ENCODE measurements around the gene KIF3C.
"Not testable (repeated sequence)": the region's sequence is repeated elsewhere in the genome, so short reads cannot be mapped to it uniquely, and the experiment has no call there.

Gene KIF3C

DNA sequence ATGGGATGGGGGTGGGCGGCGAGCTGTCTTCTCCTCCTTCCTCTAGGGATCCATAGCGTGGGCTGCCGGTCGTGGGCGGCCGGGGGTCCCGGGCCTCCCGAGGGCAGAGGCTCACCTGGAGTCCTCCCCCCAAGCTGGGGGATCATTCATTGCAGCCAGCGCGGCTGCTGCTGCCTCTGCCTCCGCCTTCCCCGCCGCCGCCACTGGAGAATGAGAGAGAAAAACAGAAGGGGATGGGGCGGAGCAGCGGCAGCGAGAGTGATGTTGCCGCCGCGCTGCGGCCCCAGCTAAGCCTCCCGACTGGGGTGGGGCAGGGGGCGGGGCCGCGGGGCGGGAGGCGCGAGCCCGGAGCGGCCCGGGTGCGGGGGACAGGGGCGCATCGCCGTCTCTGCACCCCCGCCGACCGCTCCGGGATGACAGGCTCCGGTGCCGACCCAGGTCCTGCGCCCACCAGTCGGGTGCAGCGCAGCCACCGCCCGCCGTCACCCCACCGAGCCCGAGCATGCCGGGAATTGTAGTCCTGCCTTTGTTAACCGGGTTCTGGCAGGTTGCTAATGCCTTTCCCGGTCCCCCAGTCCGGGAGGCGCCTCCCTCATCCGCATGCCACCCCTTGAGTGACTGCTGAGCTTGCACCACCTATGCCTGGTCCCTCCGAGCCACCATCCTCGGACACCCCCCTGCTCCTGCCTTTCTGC, at the start of gene KIF3C:
Gene KIF3C (minus strand): TSS at position 225 of the 695 bp plus-strand sequence. CDS start 580 bp downstream, outside the sequence.
- no peaks in the 10 kb centered on the region for H3K27me3 Mint-ChIP-seq
- peaks cover 6% of the 10 kb centered on the region for H3K4me1 Mint-ChIP-seq
- H3K9me3 Mint-ChIP-seq: no peaks in the 10 kb centered on the region
- peak within 1 kb of the TSS; percentile 95 for H3K27ac Mint-ChIP-seq
- no peaks in the 10 kb centered on the region for H3K36me3 Mint-ChIP-seq
- H3K4me3 Mint-ChIP-seq: peak within 1 kb of the TSS; percentile 87

DNA sequence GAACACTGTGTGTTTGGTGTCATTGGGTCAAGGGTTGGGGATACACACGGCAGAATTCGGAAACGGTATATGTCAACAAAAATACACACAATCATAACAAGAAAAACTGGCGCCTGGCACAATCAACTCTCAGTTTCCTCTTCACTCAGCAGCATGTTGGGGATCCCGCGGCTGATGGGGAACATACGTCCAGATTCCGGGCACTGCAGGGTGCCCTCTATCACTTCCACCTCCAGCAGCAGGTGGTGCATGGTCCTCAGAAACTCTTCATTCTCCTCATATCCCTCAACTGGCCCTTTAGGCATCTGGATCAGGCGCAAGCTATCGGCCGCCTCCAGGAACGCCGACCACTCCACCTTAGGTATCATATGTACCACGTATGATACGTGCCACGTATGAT, 45.8 kb upstream of the KIF3C start:
- H3K4me3 Mint-ChIP-seq, H3K4me1 Mint-ChIP-seq, H3K27me3 Mint-ChIP-seq, H3K27ac Mint-ChIP-seq, H3K9me3 Mint-ChIP-seq, H3K36me3 Mint-ChIP-seq: not testable (repeated sequence)

DNA sequence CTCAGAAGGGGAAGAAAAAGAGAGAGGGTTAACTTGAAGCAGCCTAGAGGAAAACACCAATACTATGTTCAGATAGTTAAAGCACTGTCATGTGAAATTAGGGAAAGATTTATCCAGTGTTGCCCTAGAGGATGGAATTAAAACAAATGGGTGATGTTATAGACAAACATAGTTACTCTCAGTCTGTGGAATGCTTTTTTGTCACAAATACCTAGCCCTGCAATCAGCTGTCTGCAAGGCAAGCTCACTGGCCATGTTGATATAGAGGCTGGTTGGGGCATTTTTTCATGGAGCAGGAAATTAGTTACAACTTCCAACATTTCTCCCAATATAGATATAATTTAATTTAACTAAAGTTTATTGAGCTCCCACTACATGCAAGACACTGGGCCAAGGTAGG, 43.2 kb upstream of the KIF3C start:
- no peaks in the 10 kb centered on the region for H3K4me1 Mint-ChIP-seq
- H3K36me3 Mint-ChIP-seq: no peaks in the 10 kb centered on the region
- no peaks in the 10 kb centered on the region for H3K9me3 Mint-ChIP-seq
- H3K27me3 Mint-ChIP-seq: no peaks in the 10 kb centered on the region
- no peak overlapping the region for H3K4me3 Mint-ChIP-seq
- no peak overlapping the region for H3K27ac Mint-ChIP-seq

DNA sequence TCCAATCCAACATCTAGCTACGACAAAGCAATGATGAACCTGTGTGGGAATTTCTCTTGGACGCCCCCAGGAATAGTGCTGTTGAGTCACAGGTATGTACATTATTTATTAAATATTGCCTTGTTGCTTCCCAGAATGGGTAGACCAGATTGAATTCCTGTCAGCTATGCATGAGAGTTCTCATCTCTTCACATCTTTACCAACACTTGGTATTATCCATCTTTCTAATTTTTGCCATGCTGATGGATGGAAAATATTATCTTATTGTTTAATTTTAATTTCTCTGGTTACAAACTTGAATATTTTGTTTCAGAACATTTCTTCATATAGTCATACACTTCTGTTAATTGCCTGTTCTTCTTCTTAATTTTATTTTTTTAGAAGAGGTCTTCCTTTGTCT, 42.0 kb upstream of the KIF3C start:
- Mint-ChIP-seq H3K9me3 (no peaks in the 10 kb centered on the region), H3K27ac (no peak overlapping the region), H3K27me3 (no peaks in the 10 kb centered on the region), H3K4me1 (no peaks in the 10 kb centered on the region), H3K4me3 (no peak overlapping the region), H3K36me3 (no peaks in the 10 kb centered on the region)

DNA sequence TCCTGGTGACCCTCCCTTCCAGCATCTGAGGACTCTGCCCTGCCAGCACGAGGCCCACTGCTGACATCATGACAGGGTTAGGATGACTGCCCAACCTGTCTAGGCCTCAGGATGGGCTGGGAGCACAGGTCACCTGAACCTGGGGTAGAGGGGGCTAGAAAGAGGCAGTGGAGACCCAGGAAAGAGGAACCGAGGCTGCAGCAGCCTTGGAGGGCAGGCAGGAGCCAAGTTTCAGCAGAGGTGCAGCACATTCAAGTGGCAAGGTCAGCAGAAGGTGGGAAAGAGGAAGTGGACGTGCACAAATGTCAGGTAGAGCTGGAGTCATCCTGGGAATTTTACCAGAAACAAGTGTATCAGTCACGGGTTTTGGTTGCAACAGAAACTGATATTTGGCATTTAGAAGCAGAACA, 37.9 kb upstream of the KIF3C start:
- H3K4me3 Mint-ChIP-seq: no peak overlapping the region
- H3K4me1 Mint-ChIP-seq: no peaks in the 10 kb centered on the region
- no peak overlapping the region for H3K27ac Mint-ChIP-seq
- no peaks in the 10 kb centered on the region for H3K36me3 Mint-ChIP-seq
- H3K9me3 Mint-ChIP-seq: no peaks in the 10 kb centered on the region
- H3K27me3 Mint-ChIP-seq: no peaks in the 10 kb centered on the region

DNA sequence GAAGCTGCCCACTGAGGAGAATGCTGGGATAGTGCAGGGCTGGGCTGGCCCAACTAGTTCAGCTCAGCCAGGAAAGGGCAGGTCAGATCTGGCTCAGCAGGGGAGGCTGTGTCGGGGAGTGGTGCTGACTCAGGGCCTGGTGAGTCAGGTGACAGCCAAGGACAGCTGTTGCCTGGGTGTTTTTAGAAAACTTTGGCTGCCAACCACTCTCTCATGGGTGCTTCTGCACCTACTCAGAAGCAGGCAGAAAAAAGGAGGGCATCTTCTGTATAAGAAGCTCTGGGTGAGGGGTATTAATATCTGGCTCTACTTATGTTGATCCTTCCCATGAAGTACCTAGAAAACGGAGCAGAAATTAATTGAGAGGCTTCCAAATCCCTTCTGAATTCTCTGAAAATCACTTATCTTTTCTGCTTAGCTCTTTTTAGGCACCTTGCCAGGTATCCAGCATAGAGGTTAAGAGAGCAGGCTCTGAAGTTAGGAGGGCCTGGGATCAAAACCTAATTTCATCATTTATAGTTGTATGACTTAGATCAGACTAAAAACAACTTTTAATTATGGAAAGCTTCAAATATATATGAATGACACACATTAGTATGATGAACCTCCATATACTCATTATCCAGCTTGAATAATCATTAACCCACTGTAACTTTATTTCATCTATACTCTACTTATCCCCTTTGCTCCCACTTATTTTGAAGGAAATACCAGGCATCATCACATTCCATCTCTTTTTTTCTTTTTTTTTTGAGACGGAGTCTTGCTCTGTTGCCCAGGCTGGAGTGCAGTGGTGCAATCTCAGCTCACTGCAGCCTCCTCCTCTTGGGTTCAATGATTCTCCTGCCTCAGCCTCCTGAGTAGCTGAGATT, 36.1 kb upstream of the KIF3C start:
- Mint-ChIP-seq H3K4me1 (no peaks in the 10 kb centered on the region), H3K36me3 (no peaks in the 10 kb centered on the region), H3K9me3 (no peaks in the 10 kb centered on the region), H3K4me3 (no peak overlapping the region), H3K27ac (no peak overlapping the region), H3K27me3 (no peaks in the 10 kb centered on the region)

DNA sequence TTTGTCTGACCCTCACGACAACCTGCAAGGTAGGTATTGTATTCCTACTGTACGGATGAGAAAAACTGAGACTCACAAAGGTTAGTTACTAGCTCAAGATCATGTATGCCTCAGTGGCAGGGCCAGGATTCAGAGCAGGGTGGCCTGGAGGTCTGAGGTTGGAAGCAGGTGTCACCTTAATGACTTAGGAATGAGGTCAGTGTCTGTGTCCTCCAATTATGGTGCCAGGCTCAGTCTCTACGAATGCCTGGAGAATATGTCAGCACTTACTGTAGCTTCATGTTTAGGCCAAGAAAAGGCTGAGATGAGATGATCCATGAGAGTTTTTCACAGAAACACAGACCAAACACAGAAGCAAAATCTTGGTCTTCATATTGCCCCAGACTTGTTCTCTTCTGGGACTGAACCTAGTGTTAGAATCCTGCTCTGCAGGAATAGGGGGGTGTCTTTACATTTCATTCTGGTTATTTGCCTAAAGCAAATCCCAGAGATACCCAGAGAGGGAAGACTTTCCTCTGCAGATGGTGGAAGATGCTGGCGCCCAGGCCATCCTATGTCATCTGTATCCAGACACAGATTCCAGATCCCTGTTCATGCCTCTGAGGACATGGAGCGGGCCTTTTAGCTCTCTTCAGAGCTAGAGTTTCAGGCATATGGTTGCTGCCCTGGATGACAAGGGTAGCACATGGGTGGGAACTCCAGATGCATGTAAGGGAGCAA, 35.3 kb upstream of the KIF3C start:
- H3K36me3 Mint-ChIP-seq: no peaks in the 10 kb centered on the region

DNA sequence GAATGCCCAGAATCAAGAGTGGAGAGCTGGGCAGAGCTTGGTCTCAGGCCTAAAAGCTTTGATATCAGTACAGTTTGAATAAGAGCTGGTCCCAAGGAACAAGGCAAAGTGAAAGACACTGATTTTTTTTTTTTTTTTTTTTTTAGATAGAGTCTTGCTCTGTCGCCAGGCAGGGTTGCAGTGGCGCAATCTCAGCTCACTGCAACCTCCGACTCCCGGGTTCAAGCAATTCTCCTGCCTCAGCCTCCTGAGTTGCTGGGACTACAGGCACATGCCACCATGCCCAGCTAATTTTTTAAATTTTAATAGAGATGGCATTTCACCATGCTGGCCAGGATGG, 34.4 kb upstream of the KIF3C start:
- H3K27ac Mint-ChIP-seq, H3K36me3 Mint-ChIP-seq, H3K4me1 Mint-ChIP-seq, H3K4me3 Mint-ChIP-seq, H3K9me3 Mint-ChIP-seq, H3K27me3 Mint-ChIP-seq: not testable (repeated sequence)

More for the DNA sequence above, 35.3 kb upstream of the KIF3C start:
- no peaks in the 10 kb centered on the region for H3K4me1 Mint-ChIP-seq
- no peak overlapping the region for H3K4me3 Mint-ChIP-seq
- H3K9me3 Mint-ChIP-seq: no peaks in the 10 kb centered on the region
- no peaks in the 10 kb centered on the region for H3K27me3 Mint-ChIP-seq
- H3K27ac Mint-ChIP-seq: no peak overlapping the region

DNA sequence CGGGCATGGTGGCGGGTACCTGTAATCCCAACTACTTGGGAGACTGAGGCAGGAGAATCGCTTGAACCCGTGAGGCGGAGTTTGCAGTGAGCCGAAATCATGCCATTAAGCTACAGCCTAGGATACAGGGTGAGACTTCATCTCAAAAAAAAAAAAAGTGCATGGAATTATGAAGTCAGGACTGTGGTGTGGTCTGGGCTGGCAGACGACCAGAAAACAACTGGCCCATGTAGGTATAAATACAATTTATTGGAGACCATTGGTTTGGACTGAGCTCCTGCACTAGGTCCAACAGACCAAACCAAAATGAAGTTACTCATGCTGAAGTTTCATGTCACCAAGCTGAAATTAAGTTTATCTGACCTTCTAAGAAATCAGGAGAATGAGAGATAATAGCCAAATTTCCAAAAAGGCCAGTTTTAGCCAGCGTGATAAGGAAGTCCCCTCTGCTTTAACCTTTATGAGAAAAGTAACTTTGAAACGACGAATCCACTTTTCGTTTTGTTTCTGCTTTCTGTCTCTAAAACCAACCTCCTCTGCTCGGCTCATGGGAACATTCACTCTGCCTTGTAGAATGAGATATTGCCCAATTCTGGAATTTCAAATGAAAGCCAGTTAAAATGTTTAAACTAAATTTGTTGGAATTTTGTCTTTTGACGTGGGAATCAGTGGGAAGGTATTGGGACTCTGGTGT, 33.9 kb upstream of the KIF3C start:
- no peaks in the 10 kb centered on the region for H3K36me3 Mint-ChIP-seq
- H3K4me3 Mint-ChIP-seq: no peak overlapping the region
- H3K4me1 Mint-ChIP-seq: no peaks in the 10 kb centered on the region
- H3K9me3 Mint-ChIP-seq: no peaks in the 10 kb centered on the region
- no peaks in the 10 kb centered on the region for H3K27me3 Mint-ChIP-seq
- H3K27ac Mint-ChIP-seq: no peak overlapping the region

DNA sequence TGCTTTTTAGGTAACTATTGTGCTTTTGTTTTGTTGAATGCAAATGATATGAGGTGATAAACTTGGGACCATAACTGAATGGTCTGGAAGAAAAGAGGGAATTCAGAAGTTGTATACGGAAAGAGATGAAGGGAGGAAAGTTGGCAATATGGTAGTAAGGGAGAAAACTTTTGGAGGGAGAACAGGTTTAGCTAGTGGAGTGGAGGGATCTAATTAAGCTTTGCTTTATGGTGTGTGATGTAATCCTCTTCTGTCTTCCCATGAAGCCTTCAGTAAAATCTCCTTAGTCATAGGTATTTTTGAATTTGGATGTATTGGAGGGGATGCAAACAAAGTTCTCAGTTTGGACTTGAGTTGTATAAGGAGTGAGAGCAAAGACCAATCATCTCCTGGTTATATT, 31.4 kb upstream of the KIF3C start:
- Mint-ChIP-seq H3K4me3 (no peak overlapping the region), H3K4me1 (no peaks in the 10 kb centered on the region), H3K36me3 (no peaks in the 10 kb centered on the region), H3K27me3 (no peaks in the 10 kb centered on the region), H3K9me3 (no peaks in the 10 kb centered on the region), H3K27ac (no peak overlapping the region)

DNA sequence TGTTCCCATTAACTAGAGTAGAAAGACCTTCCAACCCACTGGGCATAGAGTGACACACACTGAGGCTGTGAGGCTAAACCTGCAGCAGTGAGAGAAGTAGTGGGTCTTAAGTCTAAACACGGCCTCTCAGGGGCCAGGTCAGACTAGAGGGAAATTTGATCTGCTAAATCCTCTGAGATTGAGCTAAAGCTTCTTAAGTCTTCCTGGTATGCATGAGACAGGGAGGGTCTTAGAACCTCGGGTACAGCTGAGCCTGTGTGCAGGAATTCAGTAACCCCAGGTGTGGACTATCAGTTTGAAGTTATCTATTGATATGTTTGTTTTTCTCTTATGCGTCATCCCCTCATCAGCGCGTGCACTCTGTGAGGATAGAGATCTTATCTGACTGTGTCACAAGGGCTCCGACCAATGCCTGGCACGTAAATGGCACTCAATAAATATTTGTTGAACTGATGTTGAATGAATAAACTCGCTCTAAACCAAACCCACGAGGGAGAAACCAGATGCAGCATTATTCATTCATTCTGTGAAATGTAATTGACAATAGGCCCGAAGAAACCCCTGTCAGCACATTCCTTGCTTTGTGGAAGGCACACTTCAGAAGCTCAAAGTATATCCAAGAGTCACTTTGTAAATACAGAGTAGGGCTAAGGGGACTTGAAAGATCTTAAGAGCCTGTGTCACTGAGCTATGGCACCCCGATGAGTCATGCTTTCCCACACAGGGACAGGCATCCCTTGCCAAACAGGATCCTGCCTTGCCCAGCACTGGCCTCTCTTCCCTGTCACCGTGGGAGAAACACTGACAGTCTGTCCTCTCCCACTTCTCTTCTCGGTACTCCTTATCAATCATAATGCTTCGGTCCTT, 29.9 kb upstream of the KIF3C start:
- Mint-ChIP-seq H3K9me3 (no peaks in the 10 kb centered on the region), H3K27ac (no peak overlapping the region), H3K4me1 (no peaks in the 10 kb centered on the region), H3K4me3 (no peak overlapping the region), H3K27me3 (no peaks in the 10 kb centered on the region), H3K36me3 (no peaks in the 10 kb centered on the region)

DNA sequence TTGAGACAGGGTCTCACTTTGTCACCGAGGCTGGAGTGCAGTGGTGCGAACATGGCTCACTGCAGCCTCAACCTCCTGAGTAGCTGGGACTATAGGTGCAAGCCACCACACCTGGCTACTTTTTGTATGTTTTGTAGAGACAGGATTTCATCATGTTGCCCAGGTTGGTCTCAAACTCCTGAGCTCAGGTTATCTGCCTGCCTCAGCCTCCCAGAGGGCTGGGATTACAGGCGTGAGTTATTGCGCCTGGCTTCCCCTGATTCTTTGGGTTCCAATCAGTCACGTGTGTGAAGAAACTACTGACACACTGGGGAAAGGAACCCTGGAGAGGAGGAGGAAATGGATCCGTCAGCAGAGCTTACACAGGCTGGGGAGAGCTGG, 29.3 kb upstream of the KIF3C start:
- Mint-ChIP-seq H3K27ac (no peak overlapping the region), H3K27me3 (no peaks in the 10 kb centered on the region), H3K4me3 (no peak overlapping the region), H3K36me3 (no peaks in the 10 kb centered on the region), H3K9me3 (no peaks in the 10 kb centered on the region), H3K4me1 (no peaks in the 10 kb centered on the region)

DNA sequence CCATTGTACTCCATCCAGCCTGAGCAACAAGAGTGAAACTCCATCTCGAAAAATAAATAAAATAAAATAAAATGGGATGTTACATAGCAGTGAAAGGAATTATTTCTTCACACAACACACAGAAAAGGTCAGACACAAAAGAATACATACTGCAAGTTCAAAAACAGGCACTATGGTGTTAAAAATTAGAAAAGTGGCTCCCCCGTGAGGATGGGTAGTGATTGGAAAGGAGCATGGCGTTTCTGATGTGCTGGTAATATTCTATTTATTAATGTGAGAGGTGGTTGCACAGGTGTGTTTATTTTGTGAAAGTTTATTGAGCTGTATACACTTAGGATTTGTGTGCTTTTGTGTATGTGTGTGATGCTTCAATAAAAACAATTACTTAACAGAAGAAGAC, 28.6 kb upstream of the KIF3C start:
- Mint-ChIP-seq H3K27me3 (no peaks in the 10 kb centered on the region), H3K9me3 (no peaks in the 10 kb centered on the region), H3K4me1 (no peaks in the 10 kb centered on the region), H3K4me3 (no peak overlapping the region), H3K27ac (no peak overlapping the region), H3K36me3 (no peaks in the 10 kb centered on the region)

DNA sequence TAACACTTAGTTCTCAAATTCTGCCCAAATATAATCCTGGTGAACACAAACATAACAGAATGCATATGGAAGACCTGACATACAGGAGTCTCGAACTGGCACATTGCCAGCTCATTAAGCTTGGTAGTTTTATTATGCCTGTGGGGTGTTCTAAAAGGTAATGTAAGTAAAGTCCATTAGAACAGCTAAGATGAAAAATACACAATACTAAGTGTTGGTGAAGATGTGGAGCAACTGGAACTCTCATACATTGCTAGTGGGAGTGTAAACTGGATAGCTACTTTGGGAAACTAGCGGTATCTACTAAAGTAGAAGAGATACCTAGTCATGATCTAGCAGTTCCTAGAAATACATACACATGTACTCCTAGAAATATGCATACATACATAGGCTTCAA, 27.3 kb upstream of the KIF3C start:
- Mint-ChIP-seq H3K9me3 (no peaks in the 10 kb centered on the region), H3K4me1 (no peaks in the 10 kb centered on the region), H3K27ac (no peak overlapping the region), H3K27me3 (no peaks in the 10 kb centered on the region), H3K4me3 (no peak overlapping the region), H3K36me3 (no peaks in the 10 kb centered on the region)
